PC-9 (cell line): ENCODE data around the gene APBA2. TPM values are rescaled to one million over a fixed set of nuclear protein-coding genes. Genes with fewer than 3 reads are reported as not detected.

Experiments
- BruUV-seq: library from RNA; stranded (reverse); fragments of 400-500 nt; replicated peaks from 2 replicates; lab custom pipeline; 2021; lab: Mats Ljungman, UMichigan
- CTCF ChIA-PET: fragments of 300-600 bp; sonication (Branson Sonifier 250); formaldehyde crosslinking; loops from one replicate; lab custom pipeline; 2022; ENCODE audit warnings: antibody characterized with exemption; lab: Charles Lee
- POLR2A ChIA-PET: fragments of 300-600 bp; sonication (Branson Sonifier 250); formaldehyde crosslinking; loops from one replicate; lab custom pipeline; 2022; ENCODE audit warnings: antibody characterized with exemption; ENCODE audit not compliant: unreplicated experiment; lab: Charles Lee
- DNase-seq, 2 experiments: peaks; one replicate each; pipeline versions ENCODE4 v3.0.0 to v3.0.0-alpha.2; 2015 to 2022; ENCODE audit warnings: mixed read lengths in 1 of 2
- H2AFZ ChIP-seq: fragments of 200-600 bp; sonication (generic); 2 replicates; pipeline ENCODE4 v1.8.1; 2017; ENCODE audit warnings: antibody characterized with exemption
- H3F3A ChIP-seq: fragments of 200-600 bp; sonication (generic); 2 replicates; pipeline ENCODE4 v1.8.1; 2017; ENCODE audit warnings: antibody characterized with exemption, mild to moderate bottlenecking, low read depth; ENCODE audit not compliant: insufficient read depth
- H3K27ac ChIP-seq: fragments of 200-600 bp; sonication (generic); 2 replicates; pipeline ENCODE4 v1.6.1; 2016; ENCODE audit warnings: mixed run types
- H3K27me3 ChIP-seq: fragments of 200-600 bp; sonication (generic); 2 replicates; pipeline ENCODE4 v1.6.1; 2016; ENCODE audit warnings: low read depth, mixed run types; ENCODE audit not compliant: insufficient read depth
- H3K36me3 ChIP-seq: fragments of 200-600 bp; sonication (generic); 2 replicates; pipeline ENCODE4 v1.6.1; 2016; ENCODE audit warnings: low read depth, mixed run types
- H3K4me1 ChIP-seq: fragments of 200-600 bp; sonication (generic); replicated peaks from 2 replicates; pipeline ENCODE4 v1.6.1; 2016; ENCODE audit warnings: mixed run types; ENCODE audit not compliant: insufficient read depth
- H3K4me2 ChIP-seq: fragments of 200-600 bp; sonication (generic); 2 replicates; pipeline ENCODE4 v1.6.1; 2017; ENCODE audit warnings: mixed run types
- H3K4me3 ChIP-seq: fragments of 200-600 bp; sonication (generic); 2 replicates; pipeline ENCODE4 v1.6.1; 2016; ENCODE audit warnings: mixed run types
- H3K79me2 ChIP-seq: fragments of 200-600 bp; sonication (generic); 2 replicates; pipeline ENCODE4 v1.6.1; 2017; ENCODE audit warnings: low read depth, mixed run types
- H3K9me2 ChIP-seq: fragments of 200-600 bp; sonication (generic); 2 replicates; pipeline ENCODE4 v1.8.1; 2017; ENCODE audit warnings: mild to moderate bottlenecking; ENCODE audit not compliant: insufficient read depth
- H3K9me3 ChIP-seq: fragments of 200-600 bp; sonication (generic); 2 replicates; pipeline ENCODE4 v1.8.1; 2016; ENCODE audit warnings: low read depth; ENCODE audit not compliant: insufficient read depth
- H4K20me1 ChIP-seq: fragments of 200-600 bp; sonication (generic); 2 replicates; pipeline ENCODE4 v1.8.1; 2017; ENCODE audit not compliant: insufficient read depth
- CTCF ChIP-seq: fragments of 200-600 bp; sonication (generic); conservative IDR thresholded peaks from 2 replicates; pipeline ENCODE4 v1.6.1; 2017; ENCODE audit warnings: mixed run types, antibody characterized with exemption, mild to moderate bottlenecking, moderate library complexity
- EZH2 ChIP-seq: fragments of 200-600 bp; sonication (generic); IDR thresholded peaks from 2 replicates; pipeline ENCODE4 v1.8.0; 2017; ENCODE audit warnings: antibody characterized with exemption, low read depth
- intact Hi-C: fragments of 100-400 bp; cut with micrococcal nuclease; formaldehyde crosslinking; loops from one replicate; pipeline ENCODE4 v1.10.0; 2022; ENCODE audit not compliant: unreplicated experiment
- total RNA-seq: library from RNA; stranded (reverse); gene quantifications from 2 replicates; pipeline ENCODE4 v1.2.3, GENCODE V29; 2021

The APBA2 gene
- total RNA-seq, 1 experiment from 2014 or later, result not detected

DNA sequence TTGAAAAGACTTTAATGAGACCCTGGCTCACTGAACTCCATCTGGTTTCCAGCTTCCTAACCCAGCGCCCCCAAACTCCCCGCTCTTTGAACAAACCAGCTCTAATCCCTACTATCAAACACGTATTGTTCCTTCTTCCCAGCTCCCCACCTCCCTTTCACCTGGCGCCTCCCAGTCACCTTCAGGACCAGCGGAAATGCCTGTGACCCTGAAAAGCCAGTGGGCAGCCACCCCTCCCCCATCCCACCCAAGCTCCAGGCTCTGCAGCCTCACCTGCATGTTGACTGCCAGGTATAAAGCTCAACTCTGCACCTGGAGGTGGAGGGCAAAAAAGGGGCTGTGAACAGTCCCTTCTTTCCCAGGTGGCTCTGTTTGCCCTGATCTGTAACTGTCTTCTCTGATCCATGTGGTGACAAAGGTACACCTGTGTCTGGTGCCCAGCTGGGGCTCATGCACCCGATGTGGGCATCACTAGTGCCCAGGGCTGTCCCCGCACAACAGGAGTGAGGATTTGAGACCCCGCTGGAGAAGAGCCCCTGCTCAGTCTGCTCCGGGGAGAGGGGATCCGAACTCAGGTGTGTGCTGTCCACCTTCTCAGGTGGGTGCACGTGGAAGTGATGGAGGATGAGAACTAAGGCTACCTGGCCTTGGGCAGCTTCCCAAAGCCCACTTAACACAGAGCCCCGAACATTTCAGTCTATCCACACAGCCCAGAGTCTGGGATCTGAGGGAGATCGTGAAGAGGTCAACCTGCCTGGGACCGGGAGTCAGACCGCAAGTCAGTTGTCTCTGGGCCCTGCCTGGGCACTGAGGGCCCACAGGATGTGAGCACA is 254.9 kb downstream of the APBA2 start:
- TF ChIP-seq CTCF (no peak), EZH2 (no peak)
- DNase-seq, result no peak
- Histone ChIP-seq H4K20me1 (no peaks in the 10 kb centered on the region), H2AFZ (no peak overlapping the region), H3K79me2 (no peaks in the 10 kb centered on the region), H3K27ac (no peak overlapping the region), H3K4me1 (no peaks in the 10 kb centered on the region), H3K9me2 (no peaks in the 10 kb centered on the region), H3F3A (no peaks in the 10 kb centered on the region), H3K27me3 (peaks cover 51% of the 10 kb centered on the region), H3K36me3 (no peaks in the 10 kb centered on the region), H3K4me3 (no peak overlapping the region), H3K9me3 (no peaks in the 10 kb centered on the region), H3K4me2 (no peak overlapping the region)
- CTCF ChIA-PET, result no interaction called here
- intact Hi-C loops, result no loop called here
- POLR2A ChIA-PET, result no interaction called here
- no TSS peak for BruUV-seq

DNA sequence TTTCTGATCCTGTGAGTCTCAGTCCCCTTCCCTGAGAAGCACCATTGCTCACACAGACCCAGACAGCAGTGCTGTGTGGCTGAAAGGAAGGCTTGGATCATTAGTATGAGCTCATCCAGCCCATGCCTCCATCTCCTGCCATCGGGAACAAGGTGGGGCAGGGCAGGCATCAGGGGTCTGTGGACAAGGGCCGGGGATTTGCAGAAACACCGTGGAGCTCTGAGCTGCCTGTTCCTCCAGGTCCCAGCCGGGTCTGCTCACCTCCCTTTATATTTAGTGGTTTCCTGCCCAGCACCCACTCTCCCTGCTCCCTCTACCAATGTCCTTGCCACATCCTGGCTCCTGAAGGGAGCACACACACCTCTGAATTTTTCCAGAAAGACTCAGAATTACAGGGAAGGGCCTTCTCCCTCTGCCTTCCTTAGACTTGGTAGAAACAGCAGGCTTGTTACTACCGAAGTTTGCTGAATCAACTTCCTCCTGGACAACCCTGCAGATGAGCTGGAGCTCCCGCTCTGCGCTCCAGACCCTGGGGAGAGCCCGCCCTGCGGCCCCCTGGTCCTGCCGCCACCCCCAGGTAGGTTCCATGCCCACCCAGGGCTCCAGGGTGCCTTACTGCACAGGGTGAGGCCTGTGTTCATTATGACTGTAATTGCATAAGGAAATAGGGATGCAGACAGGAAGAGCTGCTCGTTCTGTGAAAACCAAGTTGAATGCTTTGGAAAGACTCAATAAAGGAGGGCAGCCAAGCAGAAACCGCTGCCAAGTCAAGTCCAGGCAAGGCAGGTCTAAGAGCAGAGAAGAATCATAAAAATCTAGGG is 255.7 kb downstream of the APBA2 start:
- Histone ChIP-seq H3K9me3 (no peaks in the 10 kb centered on the region), H3F3A (no peaks in the 10 kb centered on the region), H3K9me2 (no peaks in the 10 kb centered on the region), H3K27me3 (peaks cover 49% of the 10 kb centered on the region), H3K4me2 (no peak overlapping the region), H2AFZ (no peak overlapping the region), H3K79me2 (no peaks in the 10 kb centered on the region), H3K36me3 (no peaks in the 10 kb centered on the region), H3K27ac (no peak overlapping the region), H3K4me3 (no peak overlapping the region), H3K4me1 (no peaks in the 10 kb centered on the region), H4K20me1 (no peaks in the 10 kb centered on the region)
- no peak for DNase-seq
- ChIA-PET POLR2A (no interaction called here), CTCF (no interaction called here)
- intact Hi-C loops, result no loop called here
- no TSS peak for BruUV-seq
- no peak for TF ChIP-seq CTCF
- TF ChIP-seq EZH2, result no peak

DNA sequence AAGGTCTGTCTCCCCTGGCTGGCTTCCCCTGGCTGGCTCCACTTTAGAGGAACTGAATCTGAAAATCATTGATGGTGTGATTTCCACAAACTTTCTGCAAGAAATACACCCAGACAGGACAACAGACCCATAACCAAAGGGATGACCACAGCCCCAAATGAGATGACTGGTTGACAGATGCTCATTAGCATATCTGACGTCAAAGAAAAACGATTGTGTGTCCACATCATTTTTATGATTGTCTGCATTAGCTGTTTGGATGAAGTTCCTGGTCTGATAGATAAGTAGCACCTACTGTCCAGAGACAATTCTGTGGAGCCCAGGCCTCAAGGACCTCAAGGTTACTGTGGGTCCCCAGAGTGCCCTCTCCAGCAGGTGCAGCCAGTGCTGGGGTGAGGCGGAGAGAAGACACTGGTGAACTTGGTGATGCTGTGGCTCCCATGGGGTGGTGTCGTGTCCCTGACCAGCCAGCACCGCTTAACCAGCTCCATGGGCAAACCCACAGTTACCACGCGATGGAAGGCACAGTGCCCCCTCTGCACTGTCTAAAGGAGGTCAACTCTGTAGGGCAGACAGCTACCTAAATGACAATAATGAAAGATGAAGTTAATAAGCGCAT is 256.5 kb downstream of the APBA2 start:
- no peaks in the 10 kb centered on the region for H3F3A ChIP-seq
- H3K4me3 ChIP-seq, result no peak overlapping the region
- no peak for TF ChIP-seq CTCF
- no peak for TF ChIP-seq EZH2
- no peak overlapping the region for H2AFZ ChIP-seq
- H3K79me2 ChIP-seq, result no peaks in the 10 kb centered on the region
- DNase-seq, result no peak
- ChIA-PET POLR2A (no interaction called here), CTCF (no interaction called here)
- no peaks in the 10 kb centered on the region for H3K9me2 ChIP-seq
- intact Hi-C loops, result no loop called here
- H3K4me2 ChIP-seq, result no peak overlapping the region
- H3K4me1 ChIP-seq, result no peaks in the 10 kb centered on the region
- H3K27ac ChIP-seq, result no peak overlapping the region
- H3K27me3 ChIP-seq, result peaks cover 49% of the 10 kb centered on the region
- no TSS peak for BruUV-seq
- H3K36me3 ChIP-seq, result no peaks in the 10 kb centered on the region
- no peaks in the 10 kb centered on the region for H3K9me3 ChIP-seq
- no peaks in the 10 kb centered on the region for H4K20me1 ChIP-seq
